ENCODE data around the gene FANCC.

Gene FANCC

GRCh38 chr9:95193067-95193466 is 124.4 kb downstream of the FANCC start:
- no peak overlapping the region for H4K8ac ChIP-seq (ENCODE audit: low read depth, low read length)
- WGBS, 2 donors (ENCODE audit: extremely low coverage in 2 of 2, insufficient read length in 2 of 2, insufficient replicate concordance in 1 of 2), result no CpG with 5 or more reads among the region's 8 CpGs
- no peak overlapping the region for H3K18ac ChIP-seq (ENCODE audit: low read length)
- H3K4me1 ChIP-seq (ENCODE audit: control insufficient read depth in 2 of 2, insufficient read depth in 1 of 2, low read depth in 1 of 2, low read length in 2 of 2), result peaks cover 0 to 16% of the 10 kb centered on the region in 2 donors
- peaks cover 0 to 2% (median 0%) of the 10 kb centered on the region in 3 experiments for H3K27me3 ChIP-seq (ENCODE audit: control insufficient read depth in 3 of 3, insufficient read depth in 3 of 3, low read depth in 1 of 3, low read length in 3 of 3)
- no peak overlapping the region for H3K4me3 ChIP-seq (ENCODE audit: low read length in 2 of 2)
- no peaks in the 10 kb centered on the region for H3K9me3 ChIP-seq (replicated peaks in 1 of 2; ENCODE audit: control insufficient read depth in 2 of 2, insufficient read depth in 1 of 2, low read depth in 1 of 2, low read length in 2 of 2)
- H2BK12ac ChIP-seq (ENCODE audit: low read length), result no peak overlapping the region
- H2AFZ ChIP-seq (ENCODE audit: low read length), result no peak overlapping the region
- no peak overlapping the region for H3K4me2 ChIP-seq (ENCODE audit: insufficient read depth, low read length, poor library complexity, severe bottlenecking)
- no peak overlapping the region for H2AK5ac ChIP-seq (ENCODE audit: low read depth, low read length)
- no peak overlapping the region for H2BK5ac ChIP-seq (ENCODE audit: low read length)
- no peak overlapping the region for H3K4ac ChIP-seq (ENCODE audit: low read length)
- no peak overlapping the region for H3K14ac ChIP-seq (ENCODE audit: low read length)
- no peak overlapping the region for H3K9ac ChIP-seq (ENCODE audit: low read depth, low read length, poor library complexity)
- no peak for DNase-seq (ENCODE audit: low spot score)
- no peak overlapping the region for H3K27ac ChIP-seq (replicated peaks; ENCODE audit: low read length)
- H3K79me1 ChIP-seq (ENCODE audit: low read depth, low read length), result peaks cover 1% of the 10 kb centered on the region
- no peak overlapping the region for H3K23ac ChIP-seq (ENCODE audit: low read depth, low read length, poor library complexity)
- no peak overlapping the region for H4K91ac ChIP-seq (ENCODE audit: low read depth, low read length, poor library complexity)
- no peaks in the 10 kb centered on the region for H3K36me3 ChIP-seq (replicated peaks in 1 of 2; ENCODE audit: control insufficient read depth in 2 of 2, insufficient read depth in 2 of 2, low read length in 2 of 2)
- no peak overlapping the region for H2BK15ac ChIP-seq (ENCODE audit: low read length)
- H2BK120ac ChIP-seq (ENCODE audit: low read depth, low read length), result no peak overlapping the region

GRCh38 chr9:95192631-95193030 is 124.9 kb downstream of the FANCC start:
- no peak overlapping the region for H3K14ac ChIP-seq (ENCODE audit: low read length)
- peaks cover 0 to 16% of the 10 kb centered on the region in 2 donors for H3K4me1 ChIP-seq (ENCODE audit: control insufficient read depth in 2 of 2, insufficient read depth in 1 of 2, low read depth in 1 of 2, low read length in 2 of 2)
- H3K9me3 ChIP-seq (replicated peaks in 1 of 2; ENCODE audit: control insufficient read depth in 2 of 2, insufficient read depth in 1 of 2, low read depth in 1 of 2, low read length in 2 of 2), result no peaks in the 10 kb centered on the region
- no peak overlapping the region for H3K4ac ChIP-seq (ENCODE audit: low read length)
- no peak overlapping the region for H2AFZ ChIP-seq (ENCODE audit: low read length)
- H4K91ac ChIP-seq (ENCODE audit: low read depth, low read length, poor library complexity), result no peak overlapping the region
- no CpG with 5 or more reads among the region's 1 CpG for WGBS, 2 donors (ENCODE audit: extremely low coverage in 2 of 2, insufficient read length in 2 of 2, insufficient replicate concordance in 1 of 2)
- H2BK5ac ChIP-seq (ENCODE audit: low read length), result no peak overlapping the region
- H2BK120ac ChIP-seq (ENCODE audit: low read depth, low read length), result no peak overlapping the region
- no peak overlapping the region for H3K4me2 ChIP-seq (ENCODE audit: insufficient read depth, low read length, poor library complexity, severe bottlenecking)
- DNase-seq (ENCODE audit: low spot score), result no peak
- H2AK5ac ChIP-seq (ENCODE audit: low read depth, low read length), result no peak overlapping the region
- no peaks in the 10 kb centered on the region for H3K36me3 ChIP-seq (replicated peaks in 1 of 2; ENCODE audit: control insufficient read depth in 2 of 2, insufficient read depth in 2 of 2, low read length in 2 of 2)
- H3K79me1 ChIP-seq (ENCODE audit: low read depth, low read length), result no peaks in the 10 kb centered on the region
- no peak overlapping the region for H3K27ac ChIP-seq (replicated peaks; ENCODE audit: low read length)
- no peak overlapping the region for H3K23ac ChIP-seq (ENCODE audit: low read depth, low read length, poor library complexity)
- no peak overlapping the region for H3K18ac ChIP-seq (ENCODE audit: low read length)
- peaks cover 0 to under 1% (median 0%) of the 10 kb centered on the region in 3 experiments for H3K27me3 ChIP-seq (ENCODE audit: control insufficient read depth in 3 of 3, insufficient read depth in 3 of 3, low read depth in 1 of 3, low read length in 3 of 3)
- no peak overlapping the region for H2BK15ac ChIP-seq (ENCODE audit: low read length)
- no peak overlapping the region for H3K9ac ChIP-seq (ENCODE audit: low read depth, low read length, poor library complexity)
- no peak overlapping the region for H2BK12ac ChIP-seq (ENCODE audit: low read length)
- H3K4me3 ChIP-seq (ENCODE audit: low read length in 2 of 2), result no peak overlapping the region
- no peak overlapping the region for H4K8ac ChIP-seq (ENCODE audit: low read depth, low read length)

GRCh38 chr9:95190413-95190812 is 127.1 kb downstream of the FANCC start:
- no peak for DNase-seq (ENCODE audit: low spot score)
- H3K4me2 ChIP-seq (ENCODE audit: insufficient read depth, low read length, poor library complexity, severe bottlenecking), result no peak overlapping the region
- no peaks in the 10 kb centered on the region for H3K36me3 ChIP-seq (replicated peaks in 1 of 2; ENCODE audit: control insufficient read depth in 2 of 2, insufficient read depth in 2 of 2, low read length in 2 of 2)
- H2AK5ac ChIP-seq (ENCODE audit: low read depth, low read length), result no peak overlapping the region
- no peak overlapping the region for H2AFZ ChIP-seq (ENCODE audit: low read length)
- H4K8ac ChIP-seq (ENCODE audit: low read depth, low read length), result no peak overlapping the region
- H3K14ac ChIP-seq (ENCODE audit: low read length), result no peak overlapping the region
- H3K27me3 ChIP-seq (ENCODE audit: control insufficient read depth in 3 of 3, insufficient read depth in 3 of 3, low read depth in 1 of 3, low read length in 3 of 3), result no peaks in the 10 kb centered on the region
- H2BK120ac ChIP-seq (ENCODE audit: low read depth, low read length), result no peak overlapping the region
- H2BK12ac ChIP-seq (ENCODE audit: low read length), result no peak overlapping the region
- no peak overlapping the region for H2BK5ac ChIP-seq (ENCODE audit: low read length)
- no peak overlapping the region for H3K23ac ChIP-seq (ENCODE audit: low read depth, low read length, poor library complexity)
- peaks cover 0 to 16% of the 10 kb centered on the region in 2 donors for H3K4me1 ChIP-seq (ENCODE audit: control insufficient read depth in 2 of 2, insufficient read depth in 1 of 2, low read depth in 1 of 2, low read length in 2 of 2)
- WGBS, 2 donors (ENCODE audit: extremely low coverage in 2 of 2, insufficient read length in 2 of 2, insufficient replicate concordance in 1 of 2), result no CpG with 5 or more reads among the region's 4 CpGs
- no peak overlapping the region for H2BK15ac ChIP-seq (ENCODE audit: low read length)
- no peaks in the 10 kb centered on the region for H3K9me3 ChIP-seq (replicated peaks in 1 of 2; ENCODE audit: control insufficient read depth in 2 of 2, insufficient read depth in 1 of 2, low read depth in 1 of 2, low read length in 2 of 2)
- H3K4me3 ChIP-seq (ENCODE audit: low read length in 2 of 2), result no peak overlapping the region
- H3K18ac ChIP-seq (ENCODE audit: low read length), result peak overlapping the region; percentile 74
- H3K79me1 ChIP-seq (ENCODE audit: low read depth, low read length), result no peaks in the 10 kb centered on the region
- no peak overlapping the region for H3K9ac ChIP-seq (ENCODE audit: low read depth, low read length, poor library complexity)
- H4K91ac ChIP-seq (ENCODE audit: low read depth, low read length, poor library complexity), result no peak overlapping the region
- no peak overlapping the region for H3K4ac ChIP-seq (ENCODE audit: low read length)
- H3K27ac ChIP-seq (replicated peaks; ENCODE audit: low read length), result no peak overlapping the region

GRCh38 chr9:95189251-95190098 is 128.0 kb downstream of the FANCC start:
- no peak overlapping the region for H3K27ac ChIP-seq (replicated peaks; ENCODE audit: low read length)
- no peak overlapping the region for H4K8ac ChIP-seq (ENCODE audit: low read depth, low read length)
- H3K4ac ChIP-seq (ENCODE audit: low read length), result no peak overlapping the region
- H3K79me1 ChIP-seq (ENCODE audit: low read depth, low read length), result no peaks in the 10 kb centered on the region
- no peak overlapping the region for H4K91ac ChIP-seq (ENCODE audit: low read depth, low read length, poor library complexity)
- H3K4me3 ChIP-seq (ENCODE audit: low read length in 2 of 2), result no peak overlapping the region
- no peak overlapping the region for H3K4me2 ChIP-seq (ENCODE audit: insufficient read depth, low read length, poor library complexity, severe bottlenecking)
- H3K23ac ChIP-seq (ENCODE audit: low read depth, low read length, poor library complexity), result no peak overlapping the region
- H3K18ac ChIP-seq (ENCODE audit: low read length), result no peak overlapping the region
- H3K9ac ChIP-seq (ENCODE audit: low read depth, low read length, poor library complexity), result no peak overlapping the region
- DNase-seq (ENCODE audit: low spot score), result no peak
- no peak overlapping the region for H2BK15ac ChIP-seq (ENCODE audit: low read length)
- no peaks in the 10 kb centered on the region for H3K27me3 ChIP-seq (ENCODE audit: control insufficient read depth in 3 of 3, insufficient read depth in 3 of 3, low read depth in 1 of 3, low read length in 3 of 3)
- no peak overlapping the region for H2BK12ac ChIP-seq (ENCODE audit: low read length)
- H2AK5ac ChIP-seq (ENCODE audit: low read depth, low read length), result no peak overlapping the region
- H3K36me3 ChIP-seq (replicated peaks in 1 of 2; ENCODE audit: control insufficient read depth in 2 of 2, insufficient read depth in 2 of 2, low read length in 2 of 2), result no peaks in the 10 kb centered on the region
- peak overlapping the region; percentile 36 for H2AFZ ChIP-seq (ENCODE audit: low read length)
- no peaks in the 10 kb centered on the region for H3K9me3 ChIP-seq (replicated peaks in 1 of 2; ENCODE audit: control insufficient read depth in 2 of 2, insufficient read depth in 1 of 2, low read depth in 1 of 2, low read length in 2 of 2)
- no peak overlapping the region for H2BK120ac ChIP-seq (ENCODE audit: low read depth, low read length)
- WGBS, 2 donors (ENCODE audit: extremely low coverage in 2 of 2, insufficient read length in 2 of 2, insufficient replicate concordance in 1 of 2), result no CpG with 5 or more reads among the region's 7 CpGs
- no peak overlapping the region for H3K14ac ChIP-seq (ENCODE audit: low read length)
- no peak overlapping the region for H2BK5ac ChIP-seq (ENCODE audit: low read length)
- H3K4me1 ChIP-seq (ENCODE audit: control insufficient read depth in 2 of 2, insufficient read depth in 1 of 2, low read depth in 1 of 2, low read length in 2 of 2), result peaks cover 0 to 16% of the 10 kb centered on the region in 2 donors
